HG03575 (cell line): ENCODE results near the gene IRAK2.
"Not testable (repeated sequence)": the region's sequence is repeated elsewhere in the genome, so short reads cannot be mapped to it uniquely, and the experiment has no call there.

ENCODE experiments used
- ATAC-seq: cut with Tn5 transposase; IDR thresholded peaks from one replicate; pipeline ENCODE4 v1.9.1; 2021; ENCODE audit not compliant: unreplicated experiment, insufficient number of reproducible peaks, low FRiP score; ENCODE audit errors: extremely low read depth

The IRAK2 gene

GRCh38 chr3:10164546-10165393 is at the start of gene IRAK2:
TSS of gene IRAK2 (plus strand) at chr3:10164919. CDS start at chr3:10164955, 36 bp downstream.
- no peak for ATAC-seq

GRCh38 chr3:10115326-10116137 is 49.2 kb upstream of the IRAK2 start, which contains the start of gene BRK1:
TSS of gene BRK1 (plus strand) at chr3:10115675. CDS start at chr3:10115702, 27 bp downstream.
- peak; percentile 66 for ATAC-seq

- ATAC-seq = no peak
These were observed 48.6 kb upstream of the IRAK2 start for GRCh38 chr3:10116138-10116460.

- no peak for ATAC-seq
These were observed 47.8 kb upstream of the IRAK2 start for GRCh38 chr3:10116928-10117327.

- ATAC-seq = no peak
These were observed 45.3 kb upstream of the IRAK2 start for GRCh38 chr3:10119376-10119775.

GRCh38 chr3:10121064-10121463 is 43.7 kb upstream of the IRAK2 start:
- no peak for ATAC-seq

- ATAC-seq = no peak
These were observed 42.0 kb upstream of the IRAK2 start for GRCh38 chr3:10122724-10123123.

- ATAC-seq = not testable (repeated sequence)
These were observed 28.8 kb upstream of the IRAK2 start for GRCh38 chr3:10135872-10136271.

- ATAC-seq = no peak
These were observed 28.2 kb upstream of the IRAK2 start for GRCh38 chr3:10136426-10137005.

- no peak for ATAC-seq
These were observed 27.5 kb upstream of the IRAK2 start for GRCh38 chr3:10137178-10137577.

- ATAC-seq = no peak
These were observed 23.6 kb upstream of the IRAK2 start for GRCh38 chr3:10140996-10141546.

- ATAC-seq = no peak
These were observed 21.8 kb upstream of the IRAK2 start for GRCh38 chr3:10142707-10143560.

- no peak for ATAC-seq
These were observed 19.0 kb upstream of the IRAK2 start for GRCh38 chr3:10145685-10146084.

GRCh38 chr3:10149226-10149625 is 15.5 kb upstream of the IRAK2 start:
- no peak for ATAC-seq

GRCh38 chr3:10150987-10151386 is 13.7 kb upstream of the IRAK2 start:
- ATAC-seq = no peak

GRCh38 chr3:10154335-10155122 is 10.2 kb upstream of the IRAK2 start:
- no peak for ATAC-seq

- ATAC-seq = no peak
These were observed 9.6 kb upstream of the IRAK2 start for GRCh38 chr3:10155123-10155472.

GRCh38 chr3:10155658-10156057 is 9.1 kb upstream of the IRAK2 start:
- ATAC-seq = no peak
